NCI-H2196 treated with DMSO at 0.1 percent for 48 hours (cell line): ENCODE data around the gene KANK3.
A peak's percentile ranks its signal among the peaks of the same experiment; 100 is the strongest.
"Not testable (repeated sequence)": the region's sequence is repeated elsewhere in the genome, so short reads cannot be mapped to it uniquely, and the experiment has no call there.

Experiments used
- DNase-seq: peaks from one replicate; lab custom pipeline; 2025; ENCODE audit not compliant: unreplicated experiment; lab: John Stamatoyannopoulos, UW

The KANK3 gene

GRCh38 chr19:8342684-8343482, at the start of gene KANK3:
TSS of gene KANK3 (minus strand) at chr19:8343262. CDS start at chr19:8337828, 5,434 bp downstream.
- DNase-seq = peak; percentile 86

GRCh38 chr19:8392017-8392591, 49.0 kb upstream of the KANK3 start:
- peak; percentile 23 for DNase-seq

GRCh38 chr19:8391198-8392016, 48.3 kb upstream of the KANK3 start:
- no peak for DNase-seq

GRCh38 chr19:8390617-8390981, 47.5 kb upstream of the KANK3 start:
- DNase-seq = peak; percentile 80

GRCh38 chr19:8389891-8390616, 47.0 kb upstream of the KANK3 start, which contains the start of gene RAB11B:
TSS of gene RAB11B (plus strand) at chr19:8390360. CDS start at chr19:8390417, 57 bp downstream.
- DNase-seq = peak; percentile 100

- no peak for DNase-seq
Observed at GRCh38 chr19:8388612-8388958, 45.5 kb upstream of the KANK3 start.

- DNase-seq = no peak
Observed at GRCh38 chr19:8387688-8388611, 44.9 kb upstream of the KANK3 start.

- DNase-seq = no peak
Observed at GRCh38 chr19:8386990-8387389, 43.9 kb upstream of the KANK3 start.

- DNase-seq = not testable (repeated sequence)
Observed at GRCh38 chr19:8386419-8386818, 43.4 kb upstream of the KANK3 start.

- not testable (repeated sequence) for DNase-seq
Observed at GRCh38 chr19:8385566-8385965, 42.5 kb upstream of the KANK3 start.

- not testable (repeated sequence) for DNase-seq
Observed at GRCh38 chr19:8385103-8385502, 42.0 kb upstream of the KANK3 start.

- DNase-seq = not testable (repeated sequence)
Observed at GRCh38 chr19:8384569-8384968, 41.5 kb upstream of the KANK3 start.

- not testable (repeated sequence) for DNase-seq
Observed at GRCh38 chr19:8379156-8379891, 36.3 kb upstream of the KANK3 start.

- DNase-seq = no peak
Observed at GRCh38 chr19:8377598-8377997, 34.5 kb upstream of the KANK3 start.

GRCh38 chr19:8376373-8376974, 33.4 kb upstream of the KANK3 start:
- not testable (repeated sequence) for DNase-seq

- DNase-seq = not testable (repeated sequence)
Observed at GRCh38 chr19:8375766-8376165, 32.7 kb upstream of the KANK3 start.

- no peak for DNase-seq
Observed at GRCh38 chr19:8373867-8374813, 31.1 kb upstream of the KANK3 start.
